Fibroblast of lung (primary cell): Measurements from ENCODE around the gene C16orf74.

Experiments used
- EZH2 ChIP-seq: IDR thresholded peaks from 2 replicates; pipeline ENCODE4 v1.5.1; 2012; ENCODE audit warnings: low read length, control low read depth, mild to moderate bottlenecking; ENCODE audit errors: missing control alignments
- TF ChIP-seq, protein P1 (sequence below), 2 donors: IDR thresholded peaks in 1 of 2; conservative IDR thresholded peaks in 1 of 2; 1 replicate in 1 of 2; 2 replicates in 1 of 2; pipeline ENCODE4 v1.5.1; 2011 to 2012; ENCODE audit warnings: low read length in 2 of 2, control low read depth in 1 of 2, inconsistent platforms in 1 of 2, low read depth in 1 of 2, mild to moderate bottlenecking in 1 of 2

DNA sequence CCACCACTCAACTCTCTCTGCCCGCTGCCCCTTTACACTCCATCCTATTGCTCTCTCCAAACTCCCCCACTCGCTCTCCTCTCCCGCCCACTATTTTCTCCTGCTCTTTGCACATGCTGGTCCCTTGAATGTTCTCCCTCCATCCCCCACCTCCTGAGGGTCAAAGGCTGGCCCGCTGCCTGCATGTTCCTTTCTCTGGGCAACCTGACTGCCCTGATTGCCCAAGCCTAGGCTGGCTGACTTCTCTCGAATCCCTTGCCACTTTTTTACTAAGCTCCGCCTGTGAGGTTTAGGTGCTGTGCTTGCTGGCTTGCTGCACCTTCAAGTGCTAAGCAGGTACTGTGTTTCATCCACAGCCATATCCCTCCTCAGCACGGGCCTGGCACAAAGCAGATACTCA, 45.7 kb upstream of the C16orf74 start:
- no peak for TF ChIP-seq EZH2
- TF ChIP-seq, protein P1, sequence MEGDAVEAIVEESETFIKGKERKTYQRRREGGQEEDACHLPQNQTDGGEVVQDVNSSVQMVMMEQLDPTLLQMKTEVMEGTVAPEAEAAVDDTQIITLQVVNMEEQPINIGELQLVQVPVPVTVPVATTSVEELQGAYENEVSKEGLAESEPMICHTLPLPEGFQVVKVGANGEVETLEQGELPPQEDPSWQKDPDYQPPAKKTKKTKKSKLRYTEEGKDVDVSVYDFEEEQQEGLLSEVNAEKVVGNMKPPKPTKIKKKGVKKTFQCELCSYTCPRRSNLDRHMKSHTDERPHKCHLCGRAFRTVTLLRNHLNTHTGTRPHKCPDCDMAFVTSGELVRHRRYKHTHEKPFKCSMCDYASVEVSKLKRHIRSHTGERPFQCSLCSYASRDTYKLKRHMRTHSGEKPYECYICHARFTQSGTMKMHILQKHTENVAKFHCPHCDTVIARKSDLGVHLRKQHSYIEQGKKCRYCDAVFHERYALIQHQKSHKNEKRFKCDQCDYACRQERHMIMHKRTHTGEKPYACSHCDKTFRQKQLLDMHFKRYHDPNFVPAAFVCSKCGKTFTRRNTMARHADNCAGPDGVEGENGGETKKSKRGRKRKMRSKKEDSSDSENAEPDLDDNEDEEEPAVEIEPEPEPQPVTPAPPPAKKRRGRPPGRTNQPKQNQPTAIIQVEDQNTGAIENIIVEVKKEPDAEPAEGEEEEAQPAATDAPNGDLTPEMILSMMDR (conservative IDR thresholded peaks at IDR 0.05 in 1 of 2, IDR thresholded peaks at IDR 0.05 in 1 of 2; ENCODE audit: low read depth in 1 of 2, low read length in 2 of 2), result no peak
